Activated naive CD8-positive, alpha-beta T cell treated with anti-CD3 and anti-CD28 coated beads, Interleukin-2, amount 50 U/mL, for 24 hours (primary cell): ENCODE measurements around the gene ASAP2.
"Not testable (repeated sequence)": the region's sequence is repeated elsewhere in the genome, so short reads cannot be mapped to it uniquely, and the experiment has no call there.

Source experiments
- ATAC-seq: fragments of 150-1000 bp; cut with Tn5 transposase; one replicate; pipeline ENCODE4 v1.10.0; 2021
- DNase-seq: peaks from one replicate; pipeline ENCODE4 v3.0.0; 2021
- H3K27ac Mint-ChIP-seq: one replicate; pipeline ENCODE4 v1.8.0; 2021; ENCODE audit warnings: mild to moderate bottlenecking, mixed read lengths
- H3K27me3 Mint-ChIP-seq: one replicate; pipeline ENCODE4 v1.8.0; 2021; ENCODE audit warnings: mixed read lengths
- H3K36me3 Mint-ChIP-seq: one replicate; pipeline ENCODE4 v1.8.0; 2021; ENCODE audit warnings: low read depth, mixed read lengths
- H3K4me1 Mint-ChIP-seq: one replicate; pipeline ENCODE4 v1.8.0; 2021; ENCODE audit warnings: mixed read lengths
- H3K4me3 Mint-ChIP-seq: one replicate; pipeline ENCODE4 v1.8.0; 2021; ENCODE audit warnings: mild to moderate bottlenecking, moderate library complexity, mixed read lengths
- H3K9me3 Mint-ChIP-seq: one replicate; pipeline ENCODE4 v1.8.0; 2021; ENCODE audit warnings: mixed read lengths

Gene ASAP2

DNA sequence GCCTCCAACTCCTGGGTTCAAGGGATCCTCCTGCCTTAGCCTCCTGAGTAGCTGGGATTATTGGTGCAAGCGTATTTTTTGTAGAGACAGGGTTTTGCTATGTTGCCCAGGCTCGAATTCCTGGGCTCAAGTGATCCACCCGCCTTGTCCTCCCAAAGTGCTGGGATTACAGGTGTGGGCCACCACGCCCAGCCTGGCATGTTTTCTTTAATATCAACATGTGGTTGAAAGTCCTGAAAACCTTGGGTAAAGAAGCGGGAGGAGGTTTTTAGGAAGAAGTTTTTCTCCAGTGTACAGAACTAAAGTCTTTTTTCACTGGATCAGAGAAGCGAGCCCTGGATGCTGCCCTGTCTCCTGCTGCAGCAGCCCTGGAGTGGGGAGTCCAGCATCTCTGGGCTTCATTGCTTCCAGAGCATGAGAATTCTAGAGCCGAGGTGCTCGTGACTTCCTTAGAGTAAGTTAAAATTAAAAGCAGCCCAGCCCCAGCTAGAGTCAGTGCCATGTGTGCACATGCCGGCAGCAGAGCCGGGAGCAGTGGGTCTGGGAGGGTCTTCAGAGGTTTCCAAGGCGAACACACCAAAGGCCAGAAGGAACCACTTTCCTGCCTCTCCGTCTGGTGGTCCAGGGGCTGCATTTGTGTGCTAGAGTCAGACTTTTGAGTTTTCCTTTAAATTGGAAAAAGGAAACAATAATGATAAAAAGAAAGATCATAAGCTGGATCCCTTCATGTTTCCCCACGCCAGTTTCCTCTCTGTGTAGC lies 185.5 kb downstream of the ASAP2 start:
- no peak overlapping the region for H3K27ac Mint-ChIP-seq
- H3K36me3 Mint-ChIP-seq = no peaks in the 10 kb centered on the region
- H3K9me3 Mint-ChIP-seq = no peaks in the 10 kb centered on the region

DNA sequence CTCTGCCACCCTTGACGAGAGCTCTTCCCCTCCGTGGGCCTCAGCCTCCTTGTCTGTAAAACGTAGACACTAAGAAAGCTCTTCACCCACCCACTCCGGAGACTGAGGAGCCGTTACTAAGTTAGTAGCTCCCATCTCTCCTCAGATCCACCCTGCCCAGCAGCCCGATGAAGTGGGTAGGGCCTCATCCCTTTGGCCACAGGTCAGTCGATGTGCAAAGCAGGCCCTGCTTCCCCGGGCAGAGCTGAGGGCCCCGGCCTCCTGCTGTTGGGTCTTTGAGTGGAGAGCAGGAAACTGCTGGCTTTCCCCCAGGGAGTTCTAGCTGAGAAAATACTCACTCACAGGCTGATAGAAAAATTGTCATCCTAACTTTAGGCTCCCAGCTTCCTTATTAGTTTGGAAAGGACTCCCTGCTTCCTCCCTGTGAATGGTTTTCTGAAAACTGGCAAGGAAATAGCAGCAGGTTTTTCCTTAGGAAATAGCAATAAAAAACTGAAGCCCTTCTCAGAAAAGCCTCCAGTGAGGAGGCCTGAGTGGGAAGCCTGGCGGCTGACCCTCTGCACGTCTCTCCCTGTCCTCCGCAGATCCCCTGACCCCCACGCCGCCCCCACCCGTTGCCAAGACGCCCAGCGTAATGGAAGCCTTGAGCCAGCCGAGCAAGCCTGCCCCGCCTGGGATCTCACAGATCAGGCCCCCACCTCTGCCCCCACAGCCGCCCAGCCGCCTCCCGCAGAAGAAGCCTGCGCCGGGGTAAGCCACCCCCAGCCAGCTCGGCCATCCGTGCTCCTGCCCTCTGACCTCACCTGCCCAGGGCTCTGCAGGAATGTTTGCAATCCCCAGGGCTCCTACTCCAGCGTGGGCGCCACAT lies 186.5 kb downstream of the ASAP2 start:
- ATAC-seq = no peak
- Mint-ChIP-seq H3K36me3 (no peaks in the 10 kb centered on the region), H3K9me3 (no peaks in the 10 kb centered on the region), H3K4me3 (no peak overlapping the region), H3K27me3 (no peaks in the 10 kb centered on the region), H3K27ac (no peak overlapping the region), H3K4me1 (no peaks in the 10 kb centered on the region)
- no peak for DNase-seq

More for the DNA sequence above, 185.5 kb downstream of the ASAP2 start:
- DNase-seq (no peak), ATAC-seq (no peak)
- Mint-ChIP-seq H3K27me3 (no peaks in the 10 kb centered on the region), H3K4me3 (no peak overlapping the region), H3K4me1 (no peaks in the 10 kb centered on the region)

- DNase-seq (no peak), ATAC-seq (no peak)
- no peaks in the 10 kb centered on the region for H3K36me3 Mint-ChIP-seq
- no peak overlapping the region for H3K4me3 Mint-ChIP-seq
- no peaks in the 10 kb centered on the region for H3K4me1 Mint-ChIP-seq
- H3K27ac Mint-ChIP-seq = no peak overlapping the region
- H3K9me3 Mint-ChIP-seq = no peaks in the 10 kb centered on the region
- H3K27me3 Mint-ChIP-seq = no peaks in the 10 kb centered on the region
Measured at GRCh38 chr2:9394816-9395215, 188.2 kb downstream of the ASAP2 start.

GRCh38 chr2:9397201-9397600 lies 190.6 kb downstream of the ASAP2 start:
- H3K27ac Mint-ChIP-seq = no peak overlapping the region
- no peaks in the 10 kb centered on the region for H3K4me1 Mint-ChIP-seq
- H3K4me3 Mint-ChIP-seq = no peak overlapping the region
- DNase-seq = no peak
- no peak for ATAC-seq
- no peaks in the 10 kb centered on the region for H3K27me3 Mint-ChIP-seq
- H3K36me3 Mint-ChIP-seq = no peaks in the 10 kb centered on the region
- no peaks in the 10 kb centered on the region for H3K9me3 Mint-ChIP-seq

DNA sequence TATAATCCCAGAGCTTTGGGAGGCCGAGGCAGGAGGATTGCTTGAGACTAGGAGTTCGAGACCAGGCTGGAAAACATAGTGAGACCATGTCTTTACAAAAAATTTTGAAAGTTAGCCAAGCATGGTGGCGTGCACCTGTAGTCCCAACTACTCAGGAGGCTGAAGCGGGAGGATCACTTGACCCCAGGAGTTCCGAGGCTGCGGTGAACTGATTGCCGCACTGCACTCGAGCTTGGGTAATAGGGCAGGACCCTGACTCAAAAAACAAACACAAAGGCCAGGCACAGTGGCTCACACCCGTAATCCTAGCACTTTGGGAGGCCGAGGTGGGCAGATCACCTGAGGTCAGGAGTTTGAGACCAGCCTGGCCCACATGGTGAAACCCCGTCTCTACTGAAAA lies 191.6 kb downstream of the ASAP2 start:
- H3K4me1 Mint-ChIP-seq, ATAC-seq, DNase-seq, H3K27ac Mint-ChIP-seq, H3K27me3 Mint-ChIP-seq, H3K9me3 Mint-ChIP-seq, H3K4me3 Mint-ChIP-seq, H3K36me3 Mint-ChIP-seq: not testable (repeated sequence)

- DNase-seq (no peak), ATAC-seq (no peak)
- H3K27me3 Mint-ChIP-seq = no peaks in the 10 kb centered on the region
- H3K36me3 Mint-ChIP-seq = no peaks in the 10 kb centered on the region
- H3K9me3 Mint-ChIP-seq = no peaks in the 10 kb centered on the region
- H3K4me3 Mint-ChIP-seq = no peak overlapping the region
- H3K4me1 Mint-ChIP-seq = no peaks in the 10 kb centered on the region
- H3K27ac Mint-ChIP-seq = no peak overlapping the region
Measured at GRCh38 chr2:9398881-9399780, 192.5 kb downstream of the ASAP2 start.

DNA sequence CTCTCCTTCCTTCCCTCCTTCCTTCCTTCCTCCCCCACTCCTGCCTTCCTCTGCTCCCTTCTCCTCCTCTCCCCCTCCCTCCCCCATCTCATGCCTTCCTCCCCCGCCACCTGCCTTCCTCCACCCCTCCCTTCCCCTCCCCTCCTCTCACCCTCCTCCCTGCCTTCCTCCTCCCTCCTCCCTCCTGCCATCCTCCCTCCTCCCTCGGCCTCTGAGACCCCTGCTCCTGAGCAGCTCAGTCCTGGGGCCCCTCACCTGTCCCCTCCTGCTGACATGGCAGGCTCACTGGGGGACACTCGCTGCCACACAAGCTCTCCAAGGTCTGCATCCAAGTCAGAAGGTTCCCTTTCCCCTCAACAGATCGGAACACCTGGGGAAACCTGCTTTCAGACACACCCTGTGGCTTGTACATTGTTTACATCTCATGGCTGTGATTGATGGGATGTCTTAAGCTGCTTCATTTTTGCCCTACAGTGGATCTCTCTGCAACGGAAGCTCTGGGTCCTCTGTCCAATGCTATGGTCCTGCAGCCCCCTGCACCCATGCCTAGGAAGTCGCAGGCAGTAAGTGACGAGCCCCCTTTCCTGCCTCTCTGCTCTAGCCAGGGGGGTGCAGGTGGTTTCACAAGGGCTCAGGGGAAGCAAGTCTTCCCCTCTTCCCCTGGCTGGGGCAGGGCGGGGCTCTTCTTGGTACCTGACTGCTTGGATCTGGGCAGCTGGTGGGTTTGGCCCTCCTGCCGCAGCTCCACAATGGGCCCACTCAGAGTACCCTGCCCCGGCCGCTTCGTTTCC lies 193.9 kb downstream of the ASAP2 start:
- Mint-ChIP-seq H3K4me1 (no peaks in the 10 kb centered on the region), H3K27ac (no peak overlapping the region), H3K36me3 (no peaks in the 10 kb centered on the region), H3K4me3 (no peak overlapping the region), H3K9me3 (no peaks in the 10 kb centered on the region), H3K27me3 (no peaks in the 10 kb centered on the region)
- ATAC-seq = no peak
- DNase-seq = no peak

- Mint-ChIP-seq H3K36me3 (no peaks in the 10 kb centered on the region), H3K4me3 (no peak overlapping the region), H3K4me1 (no peaks in the 10 kb centered on the region), H3K27ac (no peak overlapping the region), H3K27me3 (no peaks in the 10 kb centered on the region), H3K9me3 (no peaks in the 10 kb centered on the region)
- no peak for ATAC-seq
- no peak for DNase-seq
Measured at GRCh38 chr2:9401059-9401547, 194.5 kb downstream of the ASAP2 start.

DNA sequence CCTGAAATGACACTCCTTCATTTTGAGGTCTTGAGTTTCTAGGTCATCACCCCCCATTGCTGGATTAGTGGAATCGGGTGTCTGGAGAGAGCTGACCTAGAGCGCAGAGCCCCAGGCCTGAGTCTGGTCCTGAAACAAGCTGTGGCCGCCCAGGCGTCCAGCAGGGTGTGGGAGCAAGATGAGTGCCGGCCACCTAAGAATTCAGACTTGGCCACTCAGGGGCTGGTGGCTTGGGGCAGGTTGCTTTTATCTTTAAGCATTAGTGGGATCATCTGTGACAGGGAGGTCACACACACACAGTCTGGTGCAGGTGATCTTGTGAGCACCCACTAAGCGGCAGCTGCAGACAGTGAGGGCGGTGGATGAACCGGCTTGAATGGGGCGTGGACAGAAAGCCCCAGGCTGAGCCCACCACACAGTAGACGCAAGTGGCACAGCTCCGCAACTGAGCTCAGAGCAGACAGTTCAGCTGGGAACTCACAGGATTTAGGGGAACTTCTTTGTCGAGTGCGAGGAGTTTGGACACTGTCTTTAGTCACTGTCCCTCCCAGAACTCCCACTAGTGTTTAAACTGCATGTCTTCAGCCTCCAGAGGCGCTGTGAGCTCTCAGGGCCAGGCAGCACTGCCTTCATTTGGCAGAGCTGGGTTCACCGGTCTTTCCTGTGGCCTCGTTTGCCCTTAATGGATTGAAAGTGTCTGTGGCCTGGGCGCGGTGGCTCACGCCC lies 195.2 kb downstream of the ASAP2 start:
- ATAC-seq = no peak

DNA sequence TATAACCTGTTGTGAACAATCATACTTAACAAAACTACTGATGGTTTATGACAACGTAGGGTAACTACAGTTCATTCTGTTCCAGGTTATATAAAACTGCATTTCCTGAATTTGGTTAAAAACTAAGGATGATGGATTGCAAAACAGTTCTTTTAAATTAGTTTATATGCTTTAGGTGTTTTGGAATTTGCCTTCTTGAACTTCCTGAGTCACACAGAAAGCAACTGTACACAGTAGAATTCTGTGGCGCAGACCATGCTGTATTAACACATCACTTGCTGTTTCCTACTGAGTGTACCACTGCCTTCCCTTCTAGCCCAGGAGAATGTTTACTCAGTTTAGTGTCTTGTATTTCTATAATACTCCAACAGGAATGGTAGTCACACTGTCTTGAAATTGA lies 197.3 kb downstream of the ASAP2 start:
- ATAC-seq (no peak), DNase-seq (no peak)
- Mint-ChIP-seq H3K4me3 (no peak overlapping the region), H3K36me3 (peaks cover 10% of the 10 kb centered on the region), H3K4me1 (no peaks in the 10 kb centered on the region), H3K27ac (no peak overlapping the region), H3K27me3 (no peaks in the 10 kb centered on the region), H3K9me3 (no peaks in the 10 kb centered on the region)

More for the DNA sequence above, 195.2 kb downstream of the ASAP2 start:
- Mint-ChIP-seq H3K4me3 (no peak overlapping the region), H3K9me3 (no peaks in the 10 kb centered on the region), H3K27me3 (no peaks in the 10 kb centered on the region), H3K27ac (no peak overlapping the region), H3K4me1 (no peaks in the 10 kb centered on the region), H3K36me3 (peaks cover 2% of the 10 kb centered on the region)
- no peak for DNase-seq

- Mint-ChIP-seq H3K27ac (no peak overlapping the region), H3K9me3 (no peaks in the 10 kb centered on the region), H3K4me1 (no peaks in the 10 kb centered on the region), H3K27me3 (no peaks in the 10 kb centered on the region), H3K36me3 (peaks cover 13% of the 10 kb centered on the region), H3K4me3 (no peak overlapping the region)
- ATAC-seq = no peak
- no peak for DNase-seq
Measured at GRCh38 chr2:9404451-9404850, 197.8 kb downstream of the ASAP2 start.

DNA sequence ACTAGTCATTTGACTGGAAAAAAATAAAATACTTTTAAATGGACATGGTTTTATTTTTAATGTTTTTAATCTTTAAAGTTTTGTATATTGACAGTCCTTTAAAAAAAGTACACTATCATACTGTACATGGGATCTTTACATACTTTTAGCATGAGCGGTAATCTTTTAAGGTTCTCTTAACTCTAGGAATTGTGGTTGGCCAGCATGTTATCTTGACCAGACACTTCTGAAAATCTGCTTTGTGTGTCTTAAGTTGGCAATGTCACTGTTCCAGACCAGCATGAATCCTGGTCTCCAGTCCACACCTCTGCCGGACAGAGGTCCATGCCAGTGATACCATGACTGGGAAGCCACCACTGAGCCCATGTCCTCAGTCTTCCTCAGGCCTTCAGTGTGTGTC lies 199.0 kb downstream of the ASAP2 start:
- Mint-ChIP-seq H3K27ac (no peak overlapping the region), H3K36me3 (peaks cover 18% of the 10 kb centered on the region), H3K9me3 (no peaks in the 10 kb centered on the region)

More for the DNA sequence above, 199.0 kb downstream of the ASAP2 start:
- Mint-ChIP-seq H3K4me3 (no peak overlapping the region), H3K27me3 (no peaks in the 10 kb centered on the region), H3K4me1 (no peaks in the 10 kb centered on the region)
- DNase-seq (no peak), ATAC-seq (no peak)
